Thyroid gland (tissue), 4 donors: ENCODE data around the gene MYO5A. TPM values are rescaled to one million over a fixed set of nuclear protein-coding genes. Genes with fewer than 3 reads are reported as not detected.

Experiments used
- DNase-seq, 2 donors: peaks; one replicate each; pipeline ENCODE4 v3.0.0-alpha.2; 2019
- H3K27ac ChIP-seq, 3 donors: fragments of 200-600 bp; sonication (generic); 1 replicate in 2 of 3; 2 replicates in 1 of 3; pipeline ENCODE4 v1.5.1; 2016 to 2019; ENCODE audit warnings: mild to moderate bottlenecking in 1 of 3, moderate library complexity in 1 of 3
- H3K27me3 ChIP-seq: fragments of 200-600 bp; sonication (generic); one replicate; pipeline ENCODE4 v1.5.1; 2019
- H3K36me3 ChIP-seq, 2 donors: fragments of 200-600 bp; sonication (generic); one replicate each; pipeline ENCODE4 v1.5.1; 2016 to 2019
- H3K4me1 ChIP-seq, 2 donors: fragments of 200-600 bp; sonication (generic); one replicate each; pipeline ENCODE4 v1.5.1; 2017 to 2019
- H3K4me3 ChIP-seq, 3 donors: fragments of 200-600 bp; sonication (generic); replicated peaks in 1 of 3; 1 replicate in 2 of 3; 2 replicates in 1 of 3; pipeline ENCODE4 v1.5.1; 2016; ENCODE audit warnings: mild to moderate bottlenecking in 1 of 3
- H3K9me3 ChIP-seq: fragments of 200-600 bp; sonication (generic); one replicate; pipeline ENCODE4 v1.5.1; 2017
- POLR2A ChIP-seq, 2 donors: fragments of 450-650 bp; IDR thresholded peaks; one replicate each; pipeline ENCODE4 v1.6.1; 2017; ENCODE audit warnings: antibody characterized with exemption in 2 of 2, mild to moderate bottlenecking in 2 of 2, moderate library complexity in 1 of 2
- WGBS, 2 donors: methylation state at CpG; one replicate each; pipeline ENCODE4 v1.1.5; 2017; 5-methylcytosine and 5-hydroxymethylcytosine counted together
- intact Hi-C: fragments of 100-400 bp; cut with DNase I; formaldehyde crosslinking; loops from one replicate; pipeline ENCODE4 v1.15.1; 2023
- total RNA-seq, 4 donors: library from RNA; depleted of rRNA; stranded (reverse); fragments of >200 nt; gene quantifications; one replicate each; pipeline ENCODE4 v1.2.3, GENCODE V29; 2016
- TF ChIP-seq, protein P1 (sequence below), 6 experiments: fragments of 200-600 bp in 3 of 6; fragments of 450-650 bp in 3 of 6; sonication (generic) in 3 of 6; IDR thresholded peaks; one replicate each; pipeline ENCODE4 v1.5.1; 2016 to 2019; ENCODE audit warnings: antibody characterized with exemption in 6 of 6, mild to moderate bottlenecking in 2 of 6, inconsistent platforms in 1 of 6, moderate library complexity in 1 of 6

Gene MYO5A
- total RNA-seq, 4 donors from 2014 or later = 23.3 to 44.1 (median 34.7) TPM

DNA sequence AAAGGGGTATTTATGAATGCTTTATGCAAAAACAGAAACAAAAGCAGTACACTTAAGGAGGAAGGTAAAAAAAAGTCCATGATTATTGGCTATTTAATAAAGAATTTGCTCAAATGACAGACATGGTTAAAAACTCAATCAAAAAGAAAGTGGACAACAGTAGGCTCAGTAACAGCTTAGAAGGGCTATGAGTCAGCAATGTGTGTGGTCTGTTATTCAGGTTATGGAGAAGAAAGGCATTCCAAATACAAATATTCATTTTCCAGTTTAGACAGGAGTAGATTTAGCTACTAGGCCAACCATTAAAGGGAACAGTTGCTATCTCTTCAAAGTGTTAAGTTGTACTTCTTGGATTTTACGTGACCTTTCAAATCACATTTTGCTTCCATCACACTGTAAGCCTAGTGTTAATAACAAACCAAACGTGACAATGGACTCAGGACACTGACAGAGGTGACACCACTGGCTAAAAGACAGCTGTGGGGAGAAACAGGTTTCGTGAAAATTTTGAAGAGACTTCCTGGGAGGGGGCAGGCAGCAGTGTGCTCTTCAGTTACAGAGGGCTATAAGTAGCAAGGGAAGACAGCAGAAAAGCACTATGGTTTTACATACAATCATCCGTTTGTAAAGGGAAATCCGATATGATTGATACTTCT lies 191.4 kb downstream of the MYO5A start:
- Histone ChIP-seq H3K9me3 (no peaks in the 10 kb centered on the region), H3K36me3 (peaks cover 0 to 4% of the 10 kb centered on the region in 2 donors), H3K27me3 (no peaks in the 10 kb centered on the region), H3K4me1 (peaks cover 0 to 5% of the 10 kb centered on the region in 2 donors), H3K4me3 (no peak overlapping the region), H3K27ac (peak overlapping the region in 2 of 3 donors; percentile 46 to 67)
- DNase-seq = no peak
- intact Hi-C loops = no loop called here
- WGBS, 2 donors = 83 to 91% methylated on average over 5 of the region's 5 CpGs
- TF ChIP-seq, protein P1, sequence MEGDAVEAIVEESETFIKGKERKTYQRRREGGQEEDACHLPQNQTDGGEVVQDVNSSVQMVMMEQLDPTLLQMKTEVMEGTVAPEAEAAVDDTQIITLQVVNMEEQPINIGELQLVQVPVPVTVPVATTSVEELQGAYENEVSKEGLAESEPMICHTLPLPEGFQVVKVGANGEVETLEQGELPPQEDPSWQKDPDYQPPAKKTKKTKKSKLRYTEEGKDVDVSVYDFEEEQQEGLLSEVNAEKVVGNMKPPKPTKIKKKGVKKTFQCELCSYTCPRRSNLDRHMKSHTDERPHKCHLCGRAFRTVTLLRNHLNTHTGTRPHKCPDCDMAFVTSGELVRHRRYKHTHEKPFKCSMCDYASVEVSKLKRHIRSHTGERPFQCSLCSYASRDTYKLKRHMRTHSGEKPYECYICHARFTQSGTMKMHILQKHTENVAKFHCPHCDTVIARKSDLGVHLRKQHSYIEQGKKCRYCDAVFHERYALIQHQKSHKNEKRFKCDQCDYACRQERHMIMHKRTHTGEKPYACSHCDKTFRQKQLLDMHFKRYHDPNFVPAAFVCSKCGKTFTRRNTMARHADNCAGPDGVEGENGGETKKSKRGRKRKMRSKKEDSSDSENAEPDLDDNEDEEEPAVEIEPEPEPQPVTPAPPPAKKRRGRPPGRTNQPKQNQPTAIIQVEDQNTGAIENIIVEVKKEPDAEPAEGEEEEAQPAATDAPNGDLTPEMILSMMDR (IDR thresholded peaks at IDR 0.05) = no peak
- no peak for TF ChIP-seq POLR2A (IDR thresholded peaks at IDR 0.05)

DNA sequence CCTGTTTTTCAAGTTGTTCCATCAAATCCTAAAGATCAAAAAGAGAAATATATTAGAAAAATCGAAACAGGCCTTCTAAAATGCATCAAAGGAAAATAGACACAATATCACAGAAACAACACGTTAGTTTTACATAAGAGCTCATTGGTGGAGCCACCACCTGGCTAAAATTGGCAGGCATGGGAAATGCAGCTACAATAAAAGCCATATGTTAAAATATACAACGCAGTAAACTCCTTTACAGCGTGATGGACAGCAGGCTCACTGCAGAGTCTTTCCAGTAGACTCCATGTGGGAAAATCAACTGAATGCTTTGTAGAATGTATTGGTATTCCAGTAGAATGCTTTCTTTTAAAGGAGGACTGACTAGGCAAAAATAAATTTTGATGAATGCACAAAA lies 192.2 kb downstream of the MYO5A start:
- Histone ChIP-seq H3K9me3 (no peaks in the 10 kb centered on the region), H3K4me3 (no peak overlapping the region), H3K4me1 (peaks cover 0 to 5% of the 10 kb centered on the region in 2 donors), H3K36me3 (peaks cover 0 to 4% of the 10 kb centered on the region in 2 donors), H3K27ac (peak overlapping the region in 1 of 3 donors; percentile 67), H3K27me3 (no peaks in the 10 kb centered on the region)
- 65 to 77% methylated on average over 4 of the region's 4 CpGs for WGBS, 2 donors
- TF ChIP-seq, protein P1 (IDR thresholded peaks at IDR 0.05) = no peak
- TF ChIP-seq POLR2A (IDR thresholded peaks at IDR 0.05) = no peak
- intact Hi-C loops = no loop called here
- no peak for DNase-seq

DNA sequence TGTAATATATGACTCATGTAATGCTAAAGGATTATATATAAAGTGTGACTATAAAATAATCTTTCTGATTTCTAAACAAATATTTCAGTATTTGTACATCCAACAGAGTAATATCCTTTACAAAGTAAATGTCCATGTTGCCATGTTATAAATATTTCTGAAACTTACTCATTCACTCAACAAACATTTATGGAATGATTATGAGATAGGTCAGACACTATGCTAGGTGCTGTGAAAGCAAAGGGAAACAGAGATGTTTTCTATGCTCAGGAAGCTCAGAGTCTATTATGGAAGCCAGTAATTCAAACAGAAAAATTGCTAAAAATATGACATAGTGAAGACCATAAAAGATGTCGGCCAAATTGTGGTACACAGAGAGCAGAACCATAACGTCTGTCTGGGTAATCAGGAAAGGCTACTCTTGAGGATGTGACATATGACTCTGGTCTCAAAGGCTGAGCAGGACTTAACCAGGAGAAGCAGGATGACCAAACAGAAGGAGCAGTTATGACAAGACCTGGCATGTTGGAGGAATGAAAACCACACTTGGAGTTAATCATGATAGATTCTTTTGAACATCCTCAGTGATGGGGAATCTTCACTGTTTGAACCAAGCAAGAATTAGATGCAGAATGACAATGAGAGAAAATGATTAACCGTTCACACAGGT lies 194.1 kb downstream of the MYO5A start:
- intact Hi-C loops = no loop called here
- 85 to 92% methylated on average over 3 of the region's 3 CpGs for WGBS, 2 donors
- no peak overlapping the region for H3K4me3 ChIP-seq
- peaks cover 4 to 5% of the 10 kb centered on the region in 2 donors for H3K4me1 ChIP-seq
- no peaks in the 10 kb centered on the region for H3K27me3 ChIP-seq
- H3K36me3 ChIP-seq = no peaks in the 10 kb centered on the region
- H3K9me3 ChIP-seq = no peaks in the 10 kb centered on the region
- no peak for DNase-seq
- TF ChIP-seq, protein P1 (IDR thresholded peaks at IDR 0.05) = no peak
- no peak for TF ChIP-seq POLR2A (IDR thresholded peaks at IDR 0.05)
- no peak overlapping the region for H3K27ac ChIP-seq

DNA sequence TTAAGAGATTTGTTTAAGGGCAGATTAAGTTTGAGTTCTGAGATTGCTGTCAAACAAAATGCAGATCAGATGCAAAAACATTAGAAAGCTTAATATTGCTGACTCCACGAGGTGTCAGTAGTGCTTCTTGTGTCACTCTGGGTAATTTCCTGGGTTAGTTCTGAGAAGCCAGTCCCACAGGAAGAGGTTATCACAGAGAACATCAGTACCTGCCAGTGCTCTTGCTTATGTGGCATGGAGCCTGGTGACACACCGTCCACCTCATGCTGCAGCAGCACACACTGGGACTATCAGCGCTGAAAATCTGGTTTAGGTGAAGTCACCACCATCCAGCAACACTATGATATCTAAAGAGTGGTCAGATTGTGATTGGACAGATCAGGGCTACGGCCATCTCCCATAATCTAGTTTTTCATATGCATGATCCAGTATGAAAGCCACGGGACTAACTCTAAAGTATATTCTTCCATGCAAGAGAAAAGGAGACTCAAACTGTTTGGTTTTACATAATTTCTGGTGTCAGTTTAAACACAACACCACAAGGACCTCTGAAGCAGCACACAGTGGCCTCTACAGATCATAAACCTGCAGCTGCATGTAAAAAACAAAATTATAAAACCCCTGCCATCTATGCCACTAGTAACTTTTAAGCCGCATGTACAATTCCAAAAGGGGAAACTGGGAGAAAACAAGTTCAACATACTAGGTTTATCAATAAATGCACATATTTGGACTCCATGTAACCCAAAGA lies 197.0 kb downstream of the MYO5A start:
- Histone ChIP-seq H3K27ac (no peak overlapping the region), H3K27me3 (no peaks in the 10 kb centered on the region), H3K4me1 (peaks cover 8 to 12% of the 10 kb centered on the region in 2 donors), H3K9me3 (no peaks in the 10 kb centered on the region), H3K4me3 (no peak overlapping the region), H3K36me3 (no peaks in the 10 kb centered on the region)
- intact Hi-C loops = no loop called here
- DNase-seq = no peak
- 63 to 69% methylated on average over 6 of the region's 6 CpGs for WGBS, 2 donors
- no peak for TF ChIP-seq POLR2A (IDR thresholded peaks at IDR 0.05)
- TF ChIP-seq, protein P1 (IDR thresholded peaks at IDR 0.05) = peak in 1 of 6 experiments; percentile 22
